Loucy (cell line): ENCODE data around the gene TUFM.

ENCODE experiments used
- H2AFZ ChIP-seq: fragments of 200-600 bp; sonication (generic); 2 replicates; pipeline ENCODE4 v1.6.0; 2016; ENCODE audit warnings: antibody characterized with exemption, mild to moderate bottlenecking, low read length, moderate library complexity
- H3F3A ChIP-seq: fragments of 200-600 bp; 2 replicates; pipeline ENCODE4 v1.6.0; 2016; ENCODE audit warnings: antibody characterized with exemption, low read depth, mild to moderate bottlenecking
- H3K27me3 ChIP-seq: fragments of 200-600 bp; sonication (generic); 2 replicates; pipeline ENCODE4 v1.6.1; 2014; ENCODE audit warnings: low read length, mild to moderate bottlenecking; ENCODE audit not compliant: insufficient read depth, poor library complexity, severe bottlenecking
- H3K36me3 ChIP-seq: fragments of 200-600 bp; sonication (generic); 2 replicates; pipeline ENCODE4 v1.6.1; 2016; ENCODE audit warnings: low read length; ENCODE audit not compliant: insufficient read depth
- H3K4me1 ChIP-seq: fragments of 200-600 bp; sonication (generic); 2 replicates; pipeline ENCODE4 v1.5.1; 2014; ENCODE audit warnings: low read length, mild to moderate bottlenecking; ENCODE audit not compliant: insufficient read depth, poor library complexity, severe bottlenecking
- H3K4me2 ChIP-seq: fragments of 200-600 bp; sonication (generic); 2 replicates; pipeline ENCODE4 v1.6.0; 2014; ENCODE audit warnings: antibody characterized with exemption, low read length, low read depth, mild to moderate bottlenecking; ENCODE audit not compliant: poor library complexity, severe bottlenecking
- H3K4me3 ChIP-seq: fragments of 200-600 bp; sonication (generic); 2 replicates; pipeline ENCODE4 v1.5.1; 2014; ENCODE audit warnings: low read length, mild to moderate bottlenecking, mixed read lengths; ENCODE audit not compliant: poor library complexity, severe bottlenecking
- H3K79me2 ChIP-seq: fragments of 200-600 bp; sonication (generic); 2 replicates; pipeline ENCODE4 v1.6.1; 2014; ENCODE audit warnings: low read length; ENCODE audit not compliant: insufficient read depth
- H3K9ac ChIP-seq: fragments of 200-600 bp; sonication (generic); 2 replicates; pipeline ENCODE4 v1.6.0; 2014; ENCODE audit warnings: mild to moderate bottlenecking, low read depth, low read length, moderate library complexity; ENCODE audit not compliant: poor library complexity, severe bottlenecking
- H3K9me2 ChIP-seq: fragments of 200-600 bp; sonication (generic); replicated peaks from 2 replicates; pipeline ENCODE4 v1.6.1; 2016; ENCODE audit warnings: low read depth, low read length, mixed read lengths
- H3K9me3 ChIP-seq: fragments of 200-600 bp; sonication (generic); 2 replicates; pipeline ENCODE4 v1.6.1; 2014; ENCODE audit warnings: mild to moderate bottlenecking, antibody characterized with exemption, low read length, low read depth; ENCODE audit not compliant: insufficient read depth
- H4K20me1 ChIP-seq: fragments of 200-600 bp; sonication (generic); 2 replicates; pipeline ENCODE4 v1.6.0; 2014; ENCODE audit warnings: antibody characterized with exemption, low read length, mild to moderate bottlenecking; ENCODE audit not compliant: insufficient read depth, poor library complexity, severe bottlenecking
- CTCF ChIP-seq: fragments of 200-600 bp; sonication (generic); conservative IDR thresholded peaks from 2 replicates; pipeline ENCODE4 v1.5.1; 2014; ENCODE audit warnings: mild to moderate bottlenecking, antibody characterized with exemption, low read length
- EZH2phosphoT487 ChIP-seq: fragments of 200-600 bp; IDR thresholded peaks from 2 replicates; pipeline ENCODE4 v1.6.1; 2018; ENCODE audit warnings: antibody characterized with exemption, mild to moderate bottlenecking, moderate library complexity, borderline replicate concordance

TUFM gene

GRCh38 chr16:28844226-28844885, 1.8 kb downstream of the TUFM start:
- peaks cover 16% of the 10 kb centered on the region for H4K20me1 ChIP-seq
- peak overlapping the region; percentile 93 for H3K4me3 ChIP-seq
- peaks cover 5% of the 10 kb centered on the region; the same call in 1 of the 2 replicates for H3F3A ChIP-seq
- no peaks in the 10 kb centered on the region for H3K9me2 ChIP-seq
- H2AFZ ChIP-seq: no peak overlapping the region
- peak overlapping the region; percentile 84 for H3K4me2 ChIP-seq
- no peaks in the 10 kb centered on the region for H3K27me3 ChIP-seq
- H3K9ac ChIP-seq: peak overlapping the region; percentile 87
- H3K9me3 ChIP-seq: no peaks in the 10 kb centered on the region
- peaks cover 26% of the 10 kb centered on the region; the same call in 1 of the 2 replicates for H3K36me3 ChIP-seq
- H3K4me1 ChIP-seq: peaks cover 14% of the 10 kb centered on the region
- H3K79me2 ChIP-seq: peaks cover 34% of the 10 kb centered on the region
- TF ChIP-seq EZH2phosphoT487 (no peak), CTCF (no peak)

DNA sequence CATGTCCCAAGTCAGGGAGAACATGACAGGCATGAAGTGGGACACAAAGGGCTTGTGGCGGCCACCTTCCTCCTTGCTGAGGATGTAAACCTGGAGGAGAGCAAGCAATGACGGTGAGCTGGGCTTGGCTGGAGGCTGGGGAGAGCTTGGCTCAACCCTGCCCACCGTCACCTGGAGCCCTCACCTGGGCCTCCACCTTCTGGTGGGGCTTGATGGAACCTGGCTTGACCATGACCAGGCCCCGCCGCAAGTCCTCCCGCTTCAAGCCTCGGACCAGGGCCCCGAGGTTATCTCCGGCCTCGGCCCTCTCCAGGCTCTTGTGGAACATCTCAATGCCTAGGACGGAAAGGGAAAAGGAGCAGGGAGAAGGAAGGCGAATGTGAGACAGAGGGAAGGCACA, 2.4 kb downstream of the TUFM start:
- Histone ChIP-seq H2AFZ (no peak overlapping the region), H3K4me3 (no peak overlapping the region), H3K79me2 (peaks cover 34% of the 10 kb centered on the region), H3K9me3 (no peaks in the 10 kb centered on the region), H3K4me1 (peaks cover 14% of the 10 kb centered on the region), H4K20me1 (peaks cover 16% of the 10 kb centered on the region), H3K36me3 (peaks cover 29% of the 10 kb centered on the region; the same call in 1 of the 2 replicates), H3K4me2 (no peak overlapping the region), H3F3A (peaks cover 5% of the 10 kb centered on the region; the same call in 1 of the 2 replicates), H3K9me2 (no peaks in the 10 kb centered on the region), H3K9ac (no peak overlapping the region), H3K27me3 (no peaks in the 10 kb centered on the region)
- TF ChIP-seq EZH2phosphoT487: no peak
- TF ChIP-seq CTCF: no peak

DNA sequence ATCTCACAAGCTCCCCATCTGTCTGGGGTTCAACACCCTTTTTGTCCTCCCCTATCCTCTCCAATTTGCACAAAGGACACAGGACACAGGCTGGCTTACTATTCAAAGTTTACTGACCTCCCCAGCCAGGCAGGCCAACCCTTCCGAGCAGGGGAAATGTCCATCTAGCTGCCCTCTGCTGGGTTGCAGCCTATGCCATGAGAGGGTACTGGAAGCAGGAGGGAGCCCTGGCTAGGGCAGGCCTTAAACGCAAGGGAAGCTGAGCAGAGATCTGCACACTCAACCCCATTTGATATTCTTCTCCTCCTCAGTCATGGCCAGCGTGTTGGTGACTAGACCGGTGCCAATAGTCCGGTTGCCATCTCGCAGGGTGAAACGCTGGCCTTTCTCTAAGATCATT, 3.5 kb downstream of the TUFM start:
- peaks cover 21% of the 10 kb centered on the region for H4K20me1 ChIP-seq
- H3K36me3 ChIP-seq: peaks cover 39% of the 10 kb centered on the region; the same call in 1 of the 2 replicates
- H3K4me3 ChIP-seq: no peak overlapping the region
- H3K4me2 ChIP-seq: no peak overlapping the region
- peaks cover 11% of the 10 kb centered on the region; the same call in 1 of the 2 replicates for H3F3A ChIP-seq
- H3K9ac ChIP-seq: no peak overlapping the region
- TF ChIP-seq EZH2phosphoT487 (no peak), CTCF (no peak)
- H2AFZ ChIP-seq: no peak overlapping the region
- no peaks in the 10 kb centered on the region for H3K9me3 ChIP-seq
- H3K79me2 ChIP-seq: peaks cover 34% of the 10 kb centered on the region
- H3K9me2 ChIP-seq: no peaks in the 10 kb centered on the region
- H3K27me3 ChIP-seq: no peaks in the 10 kb centered on the region
- peaks cover 14% of the 10 kb centered on the region for H3K4me1 ChIP-seq
